HK-2 (cell line): Measurements from ENCODE around the gene AP1G2.

Experiments
- DNase-seq: peaks from one replicate; pipeline ENCODE4 v3.0.0-alpha.2; 2018; ENCODE audit not compliant: unreplicated experiment

The AP1G2 gene

GRCh38 chr14:23518709-23519108, 48.9 kb downstream of the AP1G2 start:
- no peak for DNase-seq

- no peak for DNase-seq
These were observed 49.8 kb downstream of the AP1G2 start for GRCh38 chr14:23517650-23518326.

- no peak for DNase-seq
These were observed 53.0 kb downstream of the AP1G2 start for GRCh38 chr14:23514644-23514957.

GRCh38 chr14:23513818-23514643, 53.6 kb downstream of the AP1G2 start:
- no peak for DNase-seq

GRCh38 chr14:23513005-23513817, 54.4 kb downstream of the AP1G2 start:
- no peak for DNase-seq

GRCh38 chr14:23512156-23512555, 55.4 kb downstream of the AP1G2 start:
- DNase-seq = no peak
